Activated T-cell treated with anti-CD3 and anti-CD28 coated beads for 1 hour (primary cell): Measurements from ENCODE around the gene RAB11FIP5.
"Not testable (repeated sequence)": the region's sequence is repeated elsewhere in the genome, so short reads cannot be mapped to it uniquely, and the experiment has no call there.

Source experiments
- DNase-seq: peaks from one replicate; pipeline ENCODE4 v3.0.0-alpha.2; 2020; ENCODE audit warnings: low read depth

RAB11FIP5 gene

DNA sequence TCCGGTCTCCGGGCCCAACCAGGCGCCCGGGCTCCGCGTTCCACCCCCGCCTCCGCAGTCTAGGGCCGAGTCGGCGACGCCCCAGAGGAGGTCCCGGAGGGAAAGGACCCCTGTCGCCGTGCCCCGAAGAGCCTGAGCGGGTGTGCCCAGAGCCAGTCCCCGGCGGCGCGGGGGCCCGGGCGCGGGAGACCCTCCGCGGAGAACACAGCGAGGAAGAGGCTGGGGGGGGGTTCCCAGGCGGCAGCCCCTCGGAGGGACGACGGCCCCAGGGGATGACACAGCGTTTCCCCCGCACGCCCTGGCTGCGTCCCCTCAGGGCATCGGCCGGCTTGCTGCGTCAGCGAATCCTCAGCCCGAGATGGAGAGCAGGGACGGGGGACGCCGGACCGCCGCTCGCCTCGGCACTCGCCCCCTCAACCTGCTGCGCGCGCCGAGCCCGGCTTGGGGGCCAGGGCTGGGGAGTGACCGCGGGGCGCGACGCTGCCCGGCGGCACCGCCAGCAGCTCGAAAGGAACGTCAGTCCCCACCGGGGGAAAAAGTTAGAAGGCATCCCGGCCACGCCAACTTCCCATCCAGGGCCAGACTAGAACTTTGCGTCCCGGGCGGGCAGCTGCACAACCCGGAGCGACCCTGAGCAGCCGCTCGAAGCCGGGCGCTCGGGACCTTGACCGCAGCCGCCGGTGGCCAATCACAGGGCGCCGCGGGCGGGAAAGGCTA, 41.9 kb downstream of the RAB11FIP5 start:
- DNase-seq: peak; percentile 14

- no peak for DNase-seq
Observed at GRCh38 chr2:73069855-73070642, 42.7 kb downstream of the RAB11FIP5 start.

- DNase-seq: no peak
Observed at GRCh38 chr2:73069041-73069854, 43.5 kb downstream of the RAB11FIP5 start.

DNA sequence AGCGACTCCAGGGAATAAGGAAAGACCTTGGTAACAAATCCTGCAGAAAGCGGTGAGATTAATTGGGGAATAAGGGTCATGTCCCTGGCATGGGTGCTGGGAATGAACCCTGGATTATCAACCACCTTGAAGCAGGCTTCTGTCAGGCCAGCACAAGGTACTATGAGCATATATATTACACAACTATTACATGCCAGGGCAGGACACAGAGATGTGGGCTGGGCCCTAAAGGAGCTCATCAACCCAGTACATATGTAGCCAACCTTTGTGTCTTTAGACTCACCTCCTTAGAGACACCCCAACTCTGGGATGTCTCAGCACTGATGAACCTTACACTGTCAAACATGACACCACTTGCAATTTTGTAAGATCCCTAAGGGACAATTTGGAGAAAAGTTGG, 44.6 kb downstream of the RAB11FIP5 start:
- DNase-seq: no peak

GRCh38 chr2:73067043-73067442, 45.7 kb downstream of the RAB11FIP5 start:
- DNase-seq: no peak

GRCh38 chr2:73065070-73065469, 47.7 kb downstream of the RAB11FIP5 start:
- not testable (repeated sequence) for DNase-seq

- no peak for DNase-seq
Observed at GRCh38 chr2:73063909-73064875, 48.6 kb downstream of the RAB11FIP5 start.

DNA sequence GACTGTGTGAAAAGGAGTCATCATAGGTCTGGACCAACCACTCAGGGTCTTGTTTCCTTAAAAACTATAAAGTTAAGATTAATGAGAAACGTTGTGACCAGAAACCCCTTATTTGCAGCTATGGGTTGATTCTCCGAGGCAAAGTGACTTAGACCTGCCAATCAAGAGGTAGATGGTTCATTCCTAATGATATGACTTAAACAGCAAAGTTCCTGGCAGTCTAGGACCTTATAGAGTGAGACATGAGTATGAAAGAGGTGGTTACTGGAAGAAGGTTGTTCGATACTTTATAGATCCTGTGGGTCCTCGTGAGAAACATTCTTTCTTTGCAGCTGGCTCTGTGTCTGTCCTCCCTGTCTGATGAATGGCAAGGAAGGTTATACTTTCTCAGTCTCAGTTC, 49.3 kb downstream of the RAB11FIP5 start:
- DNase-seq: no peak

- DNase-seq: no peak
Observed at GRCh38 chr2:73059106-73059505, 53.6 kb downstream of the RAB11FIP5 start.

GRCh38 chr2:73054980-73055379, 57.8 kb downstream of the RAB11FIP5 start:
- DNase-seq: no peak

GRCh38 chr2:73053316-73054114, 59.2 kb downstream of the RAB11FIP5 start:
- no peak for DNase-seq

DNA sequence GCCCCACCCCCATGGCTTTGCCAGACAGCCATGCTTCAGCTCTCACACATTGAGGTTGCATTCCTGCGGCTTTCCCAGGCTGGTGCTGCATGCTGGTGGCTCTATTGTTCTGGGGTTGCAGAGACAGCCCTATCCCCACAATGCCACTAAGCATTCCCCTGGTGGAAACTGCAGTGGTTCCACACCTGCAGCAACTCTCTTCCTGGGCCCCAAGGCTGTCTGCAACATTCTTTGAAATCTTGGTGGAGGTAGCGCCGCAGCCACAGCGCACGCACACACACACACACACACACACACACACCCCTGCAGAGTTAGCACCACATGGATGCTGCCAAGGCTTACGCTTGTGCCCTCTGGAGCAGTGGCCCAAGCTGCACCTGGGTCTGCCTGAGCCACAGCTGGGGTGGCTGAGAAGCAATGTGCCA, 62.6 kb downstream of the RAB11FIP5 start:
- DNase-seq: no peak

DNA sequence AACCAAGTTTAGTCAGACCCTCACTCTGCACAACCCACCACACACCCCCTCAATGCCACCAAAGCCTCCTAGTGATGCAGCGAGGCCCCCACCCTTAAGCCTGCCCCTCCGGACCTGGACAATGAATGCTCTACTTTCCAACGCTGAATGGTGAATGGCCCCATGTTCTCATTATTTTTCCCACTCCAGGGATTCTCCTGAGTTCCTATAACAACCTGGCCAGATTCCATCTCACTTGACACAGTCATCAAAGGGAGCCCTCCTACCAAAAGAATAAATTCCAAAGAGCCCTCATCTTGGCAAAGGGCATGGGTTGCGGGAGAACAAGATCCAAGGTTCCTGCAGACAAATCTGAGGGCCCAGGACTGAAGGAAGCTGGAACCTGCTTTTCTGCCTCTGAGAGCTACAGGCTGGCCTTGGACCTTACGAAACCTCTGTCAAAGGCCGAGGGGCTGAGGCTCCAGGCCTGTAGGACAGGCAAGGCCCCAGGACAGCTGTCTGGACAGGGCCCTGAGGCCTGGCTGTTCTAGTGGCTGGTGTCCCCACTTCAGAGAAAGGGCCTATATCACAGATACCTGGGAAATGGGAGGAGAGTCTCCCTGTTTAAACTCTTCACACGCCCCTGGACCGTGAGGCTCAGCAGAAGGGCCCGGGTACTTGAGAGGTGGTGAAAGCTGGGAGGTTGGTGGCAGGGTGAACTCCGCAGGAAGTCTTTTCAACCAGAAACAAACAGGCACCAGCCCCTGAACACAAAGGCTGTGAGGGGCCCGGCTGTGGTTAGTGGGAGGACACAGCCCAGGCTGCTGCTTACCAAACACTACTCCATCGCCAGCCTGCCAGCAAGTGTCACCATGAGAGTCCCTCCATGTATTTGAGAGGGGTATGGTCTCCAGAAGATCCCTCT, 68.6 kb downstream of the RAB11FIP5 start:
- DNase-seq: no peak

DNA sequence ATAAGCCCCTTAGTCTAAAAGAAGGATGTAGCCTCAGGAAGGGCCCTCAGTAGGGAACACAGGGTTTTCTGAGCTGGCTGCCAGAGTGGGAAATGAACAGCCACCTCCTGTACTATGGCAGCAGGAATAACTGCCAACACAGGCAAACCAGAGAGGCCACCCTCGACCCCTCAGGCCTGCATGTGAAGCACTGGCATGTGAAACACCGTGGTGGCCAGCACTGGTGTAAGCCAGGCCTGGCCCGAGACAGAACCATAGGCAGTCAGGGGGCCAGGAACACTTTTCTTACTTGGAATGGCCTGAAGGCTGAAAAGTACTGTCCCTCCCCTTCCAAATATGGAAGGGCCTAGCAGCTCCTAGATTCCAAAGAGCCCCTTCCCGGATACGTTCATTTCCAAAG, 69.5 kb downstream of the RAB11FIP5 start:
- no peak for DNase-seq

DNA sequence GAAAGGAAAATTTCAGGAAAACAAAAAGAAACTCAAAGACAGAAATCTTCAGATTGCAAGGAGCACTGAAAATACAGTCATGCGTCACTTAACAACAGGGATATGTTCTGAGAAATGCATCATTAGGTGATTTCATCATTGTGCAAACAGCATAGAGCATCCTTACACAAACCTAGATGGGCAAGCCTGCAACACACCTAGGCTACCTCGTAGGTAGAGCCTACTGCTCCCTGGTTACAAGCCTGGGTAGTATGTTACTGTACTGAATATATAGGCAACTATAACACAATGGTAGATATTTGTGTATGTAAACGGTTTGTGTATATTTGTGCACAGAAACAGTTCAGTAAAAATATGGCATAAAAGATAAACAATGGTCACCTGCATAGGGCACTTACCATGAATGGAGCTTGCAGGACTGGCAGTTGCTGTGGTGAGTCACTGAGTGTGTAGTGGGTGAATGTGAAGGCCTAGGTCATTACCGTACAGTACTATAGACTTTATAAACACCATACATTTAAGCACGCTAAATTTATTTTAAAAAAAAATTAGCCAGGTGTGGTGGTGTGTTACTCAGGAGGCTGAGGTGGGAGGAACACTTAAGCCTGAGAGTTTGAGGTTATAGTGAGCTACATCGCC, 74.7 kb downstream of the RAB11FIP5 start:
- DNase-seq: no peak

DNA sequence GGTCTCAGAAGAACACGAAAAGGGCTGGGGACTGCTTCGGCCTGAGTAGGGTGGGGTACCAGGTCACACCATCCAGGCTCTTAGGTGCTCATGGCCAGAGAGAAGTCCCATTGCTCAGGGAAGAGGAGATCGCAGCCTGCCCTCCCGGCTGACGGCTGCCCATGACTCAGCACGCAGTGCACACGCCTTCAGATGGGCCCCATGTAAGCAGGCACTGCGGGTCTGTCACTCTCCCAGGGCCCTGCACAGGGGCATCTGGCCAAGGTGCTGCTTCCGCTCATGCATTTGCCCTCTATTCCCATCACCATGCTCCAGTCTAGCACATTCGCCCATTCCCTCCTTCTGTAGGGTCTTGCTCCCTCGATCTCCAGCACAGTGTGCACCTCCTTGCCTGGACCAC, 76.0 kb downstream of the RAB11FIP5 start:
- no peak for DNase-seq

- no peak for DNase-seq
Observed at GRCh38 chr2:73035899-73036711, 76.6 kb downstream of the RAB11FIP5 start.
